HCT116 (cell line): Measurements from ENCODE around the gene ACACB. TPM values are rescaled to one million over a fixed set of nuclear protein-coding genes. Genes with fewer than 3 reads are reported as not detected.

Source experiments
- ATAC-seq: fragments of 200-7000 bp; cut with Tn5 transposase; 2 replicates; pipeline ENCODE4 v1.9.1; 2020; ENCODE audit warnings: mild to moderate bottlenecking, moderate library complexity
- BruUV-seq: library from RNA; stranded (reverse); fragments of 400-500 nt; replicated peaks from 2 replicates; lab custom pipeline; 2021; lab: Mats Ljungman, UMichigan
- CTCF ChIA-PET: fragments of 300-600 bp; sonication (Branson Sonifier 250); formaldehyde crosslinking; loops from one replicate; lab custom pipeline; 2021; ENCODE audit warnings: antibody characterized with exemption; lab: Charles Lee
- POLR2A ChIA-PET: fragments of 300-600, 350-600 bp; sonication (Branson Sonifier 250); formaldehyde crosslinking; loops from one replicate; lab custom pipeline; 2021; ENCODE audit warnings: antibody characterized with exemption; lab: Charles Lee
- RAD21 ChIA-PET, 2 experiments: fragments of 300-600 bp; sonication (Branson Sonifier 250); formaldehyde crosslinking; loops; one replicate each; lab custom pipeline; 2023; ENCODE audit warnings: low total read pairs in 2 of 2; ENCODE audit not compliant: uncharacterized antibody in 2 of 2, unreplicated experiment in 2 of 2, low non-redundant PET in 1 of 2; lab: Charles Lee
- DNase-seq: peaks from one replicate; pipeline ENCODE4 v3.0.0-alpha.2; 2010; ENCODE audit warnings: low read depth, low spot score
- H2AFZ ChIP-seq: fragments of 200-600 bp; shearing (Covaris generic), sonication (generic); 2 replicates; pipeline ENCODE4 v1.6.1; 2017; ENCODE audit warnings: low read depth, mixed run types, mixed read lengths, antibody characterized with exemption, low read length; ENCODE audit not compliant: poor library complexity, severe bottlenecking
- H3K27ac ChIP-seq: 2 replicates; pipeline ENCODE4 v1.5.1; 2012; ENCODE audit warnings: low read depth, low read length
- H3K27me3 ChIP-seq: fragments of 200-600 bp; sonication (generic); 2 replicates; pipeline ENCODE4 v1.6.1; 2016; ENCODE audit warnings: mixed run types, low read length, mixed read lengths; ENCODE audit not compliant: insufficient read depth
- H3K36me3 ChIP-seq, 2 experiments: fragments of 200-500 bp in 1 of 2; fragments of 200-600 bp in 1 of 2; sonication (Bioruptor generic) in 1 of 2; sonication (generic) in 1 of 2; 2 replicates each; pipeline versions ENCODE4 v1.5.1 to v1.6.1; 2014 to 2016; ENCODE audit warnings: low read length in 2 of 2, inconsistent platforms in 1 of 2, mixed read lengths in 1 of 2, mixed run types in 1 of 2; ENCODE audit not compliant: insufficient read depth in 2 of 2, control insufficient read depth in 1 of 2
- H3K4me1 ChIP-seq, 2 experiments: fragments of 200-600 bp in 1 of 2; sonication (generic) in 1 of 2; 2 replicates each; pipeline versions ENCODE4 v1.5.1 to v1.6.1; 2012 to 2017; ENCODE audit warnings: low read length in 2 of 2, inconsistent platforms in 1 of 2, mild to moderate bottlenecking in 1 of 2, mixed read lengths in 1 of 2, mixed run types in 1 of 2, moderate library complexity in 1 of 2; ENCODE audit not compliant: insufficient read depth in 2 of 2, control insufficient read depth in 1 of 2
- H3K4me2 ChIP-seq: fragments of 200-600 bp; sonication (generic); 2 replicates; pipeline ENCODE4 v1.6.1; 2017; ENCODE audit warnings: mixed run types, low read length, mixed read lengths
- H3K4me3 ChIP-seq, 2 experiments: fragments of 200-600 bp in 1 of 2; sonication (generic) in 1 of 2; replicated peaks in 1 of 2; 2 replicates each; pipeline ENCODE4 v1.5.1; 2011 to 2016; ENCODE audit warnings: low read length in 2 of 2, control low read depth in 1 of 2, low read depth in 1 of 2, mild to moderate bottlenecking in 1 of 2, mixed read lengths in 1 of 2, mixed run types in 1 of 2
- H3K79me2 ChIP-seq: fragments of 200-600 bp; sonication (generic); 2 replicates; pipeline ENCODE4 v1.6.1; 2017; ENCODE audit warnings: mild to moderate bottlenecking, mixed run types, low read length, moderate library complexity, mixed read lengths; ENCODE audit not compliant: insufficient read depth
- H3K9ac ChIP-seq: fragments of 200-600 bp; sonication (generic); 2 replicates; pipeline ENCODE4 v1.6.1; 2016; ENCODE audit warnings: low read length, mixed read lengths
- H3K9me2 ChIP-seq: fragments of 200-600 bp; sonication (generic), shearing (Covaris generic); 2 replicates; pipeline ENCODE4 v1.6.1; 2017; ENCODE audit warnings: mixed run types, mild to moderate bottlenecking, moderate library complexity; ENCODE audit not compliant: insufficient read depth
- H3K9me3 ChIP-seq, 2 experiments: fragments of 200-500 bp in 1 of 2; fragments of 200-600 bp in 1 of 2; sonication (Bioruptor generic) in 1 of 2; sonication (generic) in 1 of 2; 2 replicates each; pipeline ENCODE4 v1.6.1; 2014 to 2017; ENCODE audit warnings: low read length in 2 of 2, mixed read lengths in 2 of 2, inconsistent platforms in 1 of 2, low read depth in 1 of 2, mild to moderate bottlenecking in 1 of 2, mixed run types in 1 of 2, moderate library complexity in 1 of 2; ENCODE audit not compliant: control insufficient read depth in 1 of 2, insufficient read depth in 1 of 2
- H4K20me1 ChIP-seq: fragments of 200-600 bp; sonication (generic), shearing (Covaris generic); 2 replicates; pipeline ENCODE4 v1.6.1; 2017; ENCODE audit warnings: mixed run types, mild to moderate bottlenecking, moderate library complexity; ENCODE audit not compliant: insufficient read depth
- CBX3 ChIP-seq: IDR thresholded peaks from 2 replicates; pipeline ENCODE4 v1.6.1; 2012; ENCODE audit warnings: low read depth
- CEBPB ChIP-seq: IDR thresholded peaks from 2 replicates; pipeline ENCODE4 v1.6.1; 2012; ENCODE audit warnings: low read depth
- EZH2 ChIP-seq: fragments of 200-600 bp; sonication (generic); IDR thresholded peaks from 2 replicates; pipeline ENCODE4 v1.6.1; 2017; ENCODE audit warnings: antibody characterized with exemption, mixed run types
- FOSL1 ChIP-seq: IDR thresholded peaks from 2 replicates; pipeline ENCODE4 v1.6.1; 2012; ENCODE audit warnings: low read depth
- MAX ChIP-seq: IDR thresholded peaks from 2 replicates; pipeline ENCODE4 v1.6.1; 2012
- POLR2AphosphoS5 ChIP-seq: IDR thresholded peaks from 2 replicates; pipeline ENCODE4 v1.6.1; 2011; ENCODE audit warnings: mild to moderate bottlenecking, low read depth, low read length, moderate library complexity
- SIN3A ChIP-seq: IDR thresholded peaks from 2 replicates; pipeline ENCODE4 v1.6.1; 2012; ENCODE audit warnings: low read depth
- SRF ChIP-seq: IDR thresholded peaks from 2 replicates; pipeline ENCODE4 v1.6.1; 2012; ENCODE audit warnings: low read depth
- YY1 ChIP-seq: IDR thresholded peaks from 2 replicates; pipeline ENCODE4 v1.6.1; 2011; ENCODE audit warnings: low read length, low read depth, moderate library complexity, mild to moderate bottlenecking; ENCODE audit not compliant: insufficient replicate concordance; ENCODE audit errors: extremely low read depth
- ZFX ChIP-seq: fragments of 450-650 bp; IDR thresholded peaks from 2 replicates; pipeline ENCODE4 v1.6.1; 2017
- intact Hi-C: fragments of 100-400 bp; cut with micrococcal nuclease; formaldehyde crosslinking; loops from 2 replicates; pipeline ENCODE4 v1.10.0; 2022
- total RNA-seq: library from RNA; stranded (reverse); gene quantifications from one replicate; pipeline ENCODE4 v1.2.1, GENCODE V29; 2021; ENCODE audit not compliant: unreplicated experiment
- TF ChIP-seq, protein P1 (sequence below), 3 experiments: fragments of 200-600 bp in 1 of 3; sonication (generic) in 1 of 3; IDR thresholded peaks in 2 of 3; conservative IDR thresholded peaks in 1 of 3; 2 replicates each; pipeline ENCODE4 v1.5.1; 2012 to 2017; ENCODE audit warnings: low read depth in 2 of 3, low read length in 2 of 3, antibody characterized with exemption in 1 of 3, borderline replicate concordance in 1 of 3, control low read depth in 1 of 3, mild to moderate bottlenecking in 1 of 3, mixed read lengths in 1 of 3, mixed run types in 1 of 3, moderate library complexity in 1 of 3; ENCODE audit not compliant: insufficient read depth in 1 of 3
- TF ChIP-seq, protein P2 (sequence below): IDR thresholded peaks from 2 replicates; pipeline ENCODE4 v1.6.1; 2012
- TF ChIP-seq, protein P3 (sequence below): IDR thresholded peaks from 2 replicates; pipeline ENCODE4 v1.6.1; 2012; ENCODE audit warnings: low read depth

ACACB gene
- total RNA-seq, 1 experiment from 2014 or later, result 11.1 TPM

DNA sequence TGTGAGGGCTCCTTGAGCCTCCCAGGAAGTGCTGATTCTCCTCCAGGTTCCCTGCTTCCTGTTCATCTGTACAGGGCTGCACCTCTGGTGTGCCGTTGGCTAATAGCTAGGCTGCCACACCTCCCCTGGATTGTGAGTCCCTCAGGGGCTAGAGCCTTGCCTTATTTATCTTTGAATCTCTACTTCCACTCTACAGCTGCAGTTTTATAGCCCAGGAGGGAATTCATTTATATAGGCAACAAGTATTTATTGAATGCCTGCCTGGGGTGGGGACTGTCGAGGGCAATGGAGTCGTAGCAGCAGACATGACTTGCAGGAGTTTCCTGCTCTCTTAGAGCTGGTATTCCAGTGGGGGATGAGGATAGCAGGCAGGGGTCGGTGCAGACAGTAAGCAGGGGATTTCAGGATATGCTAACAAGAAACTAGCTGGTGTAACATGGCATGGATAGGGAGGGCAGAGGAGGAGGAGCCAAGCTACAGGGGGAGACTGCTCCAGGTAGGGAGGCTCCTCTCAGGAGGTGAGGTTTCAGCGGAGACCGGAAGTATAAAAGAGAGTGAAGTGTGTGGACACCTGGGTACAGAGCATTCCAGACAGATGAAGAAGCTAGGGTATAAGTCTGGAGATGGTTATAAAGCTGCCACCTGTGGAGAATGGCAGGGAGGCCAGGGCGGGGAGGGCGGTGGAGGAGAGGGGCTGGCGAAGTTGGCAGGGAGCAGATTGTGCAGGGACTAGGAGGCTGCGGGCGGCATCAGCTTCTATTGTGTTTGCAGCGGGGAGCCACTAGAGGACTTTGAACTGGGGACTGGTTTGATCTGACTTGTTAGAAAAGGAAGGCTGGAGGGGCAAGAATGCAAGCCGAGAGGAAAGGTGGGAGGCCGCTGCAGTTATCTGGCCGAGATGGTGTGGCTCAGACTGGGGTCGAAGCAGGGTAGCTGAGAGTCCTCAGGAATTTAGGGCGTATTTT lies 46.8 kb upstream of the ACACB start (continued):
- TF ChIP-seq, protein P1, sequence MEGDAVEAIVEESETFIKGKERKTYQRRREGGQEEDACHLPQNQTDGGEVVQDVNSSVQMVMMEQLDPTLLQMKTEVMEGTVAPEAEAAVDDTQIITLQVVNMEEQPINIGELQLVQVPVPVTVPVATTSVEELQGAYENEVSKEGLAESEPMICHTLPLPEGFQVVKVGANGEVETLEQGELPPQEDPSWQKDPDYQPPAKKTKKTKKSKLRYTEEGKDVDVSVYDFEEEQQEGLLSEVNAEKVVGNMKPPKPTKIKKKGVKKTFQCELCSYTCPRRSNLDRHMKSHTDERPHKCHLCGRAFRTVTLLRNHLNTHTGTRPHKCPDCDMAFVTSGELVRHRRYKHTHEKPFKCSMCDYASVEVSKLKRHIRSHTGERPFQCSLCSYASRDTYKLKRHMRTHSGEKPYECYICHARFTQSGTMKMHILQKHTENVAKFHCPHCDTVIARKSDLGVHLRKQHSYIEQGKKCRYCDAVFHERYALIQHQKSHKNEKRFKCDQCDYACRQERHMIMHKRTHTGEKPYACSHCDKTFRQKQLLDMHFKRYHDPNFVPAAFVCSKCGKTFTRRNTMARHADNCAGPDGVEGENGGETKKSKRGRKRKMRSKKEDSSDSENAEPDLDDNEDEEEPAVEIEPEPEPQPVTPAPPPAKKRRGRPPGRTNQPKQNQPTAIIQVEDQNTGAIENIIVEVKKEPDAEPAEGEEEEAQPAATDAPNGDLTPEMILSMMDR (IDR thresholded peaks at IDR 0.05 in 2 of 3, conservative IDR thresholded peaks at IDR 0.05 in 1 of 3; ENCODE audit: borderline replicate concordance in 1 of 3, insufficient read depth in 1 of 3, low read depth in 2 of 3, low read length in 2 of 3), result no peak
- TF ChIP-seq MAX, result no peak
- TF ChIP-seq, protein P2, sequence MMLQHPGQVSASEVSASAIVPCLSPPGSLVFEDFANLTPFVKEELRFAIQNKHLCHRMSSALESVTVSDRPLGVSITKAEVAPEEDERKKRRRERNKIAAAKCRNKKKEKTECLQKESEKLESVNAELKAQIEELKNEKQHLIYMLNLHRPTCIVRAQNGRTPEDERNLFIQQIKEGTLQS, result no peak

- Histone ChIP-seq H3K27me3 (no peaks in the 10 kb centered on the region), H3K4me3 (no peak overlapping the region), H3K9ac (no peak overlapping the region), H3K4me2 (no peak overlapping the region), H2AFZ (no peak overlapping the region), H3K79me2 (no peaks in the 10 kb centered on the region), H3K36me3 (no peaks in the 10 kb centered on the region), H3K9me2 (no peaks in the 10 kb centered on the region), H3K27ac (no peak overlapping the region), H4K20me1 (no peaks in the 10 kb centered on the region), H3K9me3 (no peaks in the 10 kb centered on the region), H3K4me1 (no peaks in the 10 kb centered on the region)
- POLR2A ChIA-PET, result no interaction called here
- intact Hi-C loops, result no loop called here
- CTCF ChIA-PET, result no interaction called here
- ATAC-seq, result no peak
- RAD21 ChIA-PET, result no interaction called here
- no peak for DNase-seq
- BruUV-seq, result no TSS peak
- TF ChIP-seq, protein P3, sequence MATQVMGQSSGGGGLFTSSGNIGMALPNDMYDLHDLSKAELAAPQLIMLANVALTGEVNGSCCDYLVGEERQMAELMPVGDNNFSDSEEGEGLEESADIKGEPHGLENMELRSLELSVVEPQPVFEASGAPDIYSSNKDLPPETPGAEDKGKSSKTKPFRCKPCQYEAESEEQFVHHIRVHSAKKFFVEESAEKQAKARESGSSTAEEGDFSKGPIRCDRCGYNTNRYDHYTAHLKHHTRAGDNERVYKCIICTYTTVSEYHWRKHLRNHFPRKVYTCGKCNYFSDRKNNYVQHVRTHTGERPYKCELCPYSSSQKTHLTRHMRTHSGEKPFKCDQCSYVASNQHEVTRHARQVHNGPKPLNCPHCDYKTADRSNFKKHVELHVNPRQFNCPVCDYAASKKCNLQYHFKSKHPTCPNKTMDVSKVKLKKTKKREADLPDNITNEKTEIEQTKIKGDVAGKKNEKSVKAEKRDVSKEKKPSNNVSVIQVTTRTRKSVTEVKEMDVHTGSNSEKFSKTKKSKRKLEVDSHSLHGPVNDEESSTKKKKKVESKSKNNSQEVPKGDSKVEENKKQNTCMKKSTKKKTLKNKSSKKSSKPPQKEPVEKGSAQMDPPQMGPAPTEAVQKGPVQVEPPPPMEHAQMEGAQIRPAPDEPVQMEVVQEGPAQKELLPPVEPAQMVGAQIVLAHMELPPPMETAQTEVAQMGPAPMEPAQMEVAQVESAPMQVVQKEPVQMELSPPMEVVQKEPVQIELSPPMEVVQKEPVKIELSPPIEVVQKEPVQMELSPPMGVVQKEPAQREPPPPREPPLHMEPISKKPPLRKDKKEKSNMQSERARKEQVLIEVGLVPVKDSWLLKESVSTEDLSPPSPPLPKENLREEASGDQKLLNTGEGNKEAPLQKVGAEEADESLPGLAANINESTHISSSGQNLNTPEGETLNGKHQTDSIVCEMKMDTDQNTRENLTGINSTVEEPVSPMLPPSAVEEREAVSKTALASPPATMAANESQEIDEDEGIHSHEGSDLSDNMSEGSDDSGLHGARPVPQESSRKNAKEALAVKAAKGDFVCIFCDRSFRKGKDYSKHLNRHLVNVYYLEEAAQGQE, result no peak
- TF ChIP-seq FOSL1 (no peak), CBX3 (no peak), CEBPB (no peak), SRF (no peak), EZH2 (no peak), MAX (no peak), ZFX (no peak), YY1 (no peak), POLR2AphosphoS5 (no peak), SIN3A (no peak)
- TF ChIP-seq, protein P2, result no peak
- TF ChIP-seq, protein P1 (IDR thresholded peaks at IDR 0.05 in 2 of 3, conservative IDR thresholded peaks at IDR 0.05 in 1 of 3; ENCODE audit: borderline replicate concordance in 1 of 3, insufficient read depth in 1 of 3, low read depth in 2 of 3, low read length in 2 of 3), result no peak
Observed at GRCh38 chr12:109074866-109075265, 41.5 kb upstream of the ACACB start.
